H1 (cell line): ENCODE measurements around the gene RPUSD4. TPM values are rescaled to one million over a fixed set of nuclear protein-coding genes. Genes with fewer than 3 reads are reported as not detected.

Experiments used
- CHD2 ChIP-seq: IDR thresholded peaks from 2 replicates; pipeline ENCODE4 v1.6.1; 2012; ENCODE audit warnings: low read length, improper control_type of control experiment
- CHD7 ChIP-seq: fragments of 300-600 bp; sonication (generic); IDR thresholded peaks from 2 replicates; pipeline ENCODE4 v1.7.1; 2012; ENCODE audit warnings: low read length, moderate library complexity, mild to moderate bottlenecking, inconsistent platforms; ENCODE audit not compliant: insufficient replicate concordance
- PHF8 ChIP-seq: fragments of 200-600 bp; sonication (generic); conservative IDR thresholded peaks from 2 replicates; pipeline ENCODE4 v1.7.1; 2012; ENCODE audit warnings: low read depth, mild to moderate bottlenecking, inconsistent platforms, low read length, moderate library complexity
- POLR2AphosphoS5 ChIP-seq: IDR thresholded peaks from 2 replicates; pipeline ENCODE4 v1.6.1; 2011; ENCODE audit warnings: low read depth, low read length
- POU5F1 ChIP-seq: IDR thresholded peaks from 2 replicates; pipeline ENCODE4 v1.6.1; 2011; ENCODE audit warnings: low read depth, mild to moderate bottlenecking, low read length, moderate library complexity
- RFX5 ChIP-seq: IDR thresholded peaks from 2 replicates; pipeline ENCODE4 v1.6.1; 2011; ENCODE audit warnings: low read depth, low read length, improper control_type of control experiment, borderline replicate concordance
- polyA plus RNA-seq, 7 experiments: library from polyadenylated mRNA; depleted of rRNA in 3 of 7; stranded (reverse) in 5 of 7; unstranded in 2 of 7; fragments of >200 nt in 5 of 7; fragments of 200-250 nt in 2 of 7; gene quantifications; 1 replicate in 5 of 7; 2 replicates in 1 of 7; 4 replicates in 1 of 7; pipeline versions ENCODE4 v1.2.1 to v1.2.3, GENCODE V29; 2011 to 2013; ENCODE audit warnings: missing spikeins in 2 of 7, mixed read lengths in 2 of 7
- total RNA-seq: library from RNA; stranded (reverse); fragmentation: NEBNext Ultra II Directional; extraction: Animal tissue kit (Norgen Biotek cat#: 25700); gene quantifications from 2 replicates; pipeline ENCODE4 v1.2.1, GENCODE V29; 2021

Gene RPUSD4
- total and polyA plus RNA-seq, 2 of the 8 experiments (the other 6 are each of a cell fraction or from before 2014, with no cell fraction given) = 36.1 to 50.7 TPM

- no peak for TF ChIP-seq CHD7
- TF ChIP-seq POLR2AphosphoS5 = no peak
- TF ChIP-seq RFX5 = no peak
- no peak for TF ChIP-seq POU5F1
- TF ChIP-seq PHF8 = no peak
- TF ChIP-seq CHD2 = no peak
Observed at GRCh38 chr11:126202646-126203359, 8.6 kb downstream of the RPUSD4 start (continued).
